CD4-positive, alpha-beta T cell treated with Interleukin-6 at 100 ng/mL for 8 hours (primary cell): ENCODE measurements around the gene HIF1AN.

Source experiments
- DNase-seq: peaks from one replicate; pipeline ENCODE4 v3.0.0-alpha.2; 2020; ENCODE audit warnings: mixed read lengths, low spot score

HIF1AN gene

DNA sequence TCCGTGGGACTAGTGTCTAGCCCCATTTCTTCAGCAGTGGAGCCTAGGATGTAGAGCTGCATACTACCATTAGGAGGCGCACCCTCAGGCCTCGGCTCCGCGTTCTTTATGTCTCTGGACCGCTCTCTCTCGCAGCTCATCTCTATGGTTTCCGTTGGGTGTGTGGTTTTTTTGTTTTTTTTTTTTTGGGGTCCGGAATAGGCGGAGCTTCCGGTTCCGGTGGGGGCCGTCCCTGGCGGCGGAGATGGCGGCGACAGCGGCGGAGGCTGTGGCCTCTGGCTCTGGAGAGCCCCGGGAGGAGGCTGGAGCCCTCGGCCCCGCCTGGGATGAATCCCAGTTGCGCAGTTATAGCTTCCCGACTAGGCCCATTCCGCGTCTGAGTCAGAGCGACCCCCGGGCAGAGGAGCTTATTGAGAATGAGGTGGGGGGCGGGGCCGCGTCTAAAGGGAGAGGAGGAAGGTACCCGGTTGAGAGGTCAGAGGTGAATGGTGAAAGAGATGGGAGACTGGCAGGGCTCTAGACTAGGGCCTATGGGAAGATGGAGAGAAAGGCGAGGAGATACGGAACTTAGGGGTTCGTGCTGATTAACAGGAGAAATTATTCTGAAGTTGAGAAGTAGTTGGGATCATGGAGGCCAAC is at the start of gene HIF1AN:
HIF1AN (plus strand) TSS at position 229 of the 639 bp plus-strand sequence; CDS start at position 245, 16 bp downstream.
- peak; percentile 93 for DNase-seq

DNA sequence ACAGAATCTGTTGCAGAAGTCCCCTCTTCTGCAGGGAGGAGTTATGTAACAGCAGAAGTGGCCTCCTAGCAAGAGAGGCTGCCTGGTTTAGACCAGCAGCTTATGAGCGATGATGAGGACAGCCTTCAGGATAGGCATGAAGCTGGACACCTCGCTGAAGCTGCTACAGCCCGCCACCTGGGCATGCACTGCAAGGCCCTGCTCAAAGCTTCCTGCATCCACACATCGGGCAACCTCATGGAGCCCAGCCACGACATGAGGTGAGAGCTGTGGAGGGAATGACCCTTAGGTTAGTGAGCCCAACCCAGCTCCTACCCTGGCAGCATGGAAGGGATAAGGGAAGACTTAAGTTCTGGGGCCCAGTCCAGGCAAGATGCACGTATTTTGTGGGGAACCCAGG is 48.2 kb upstream of the HIF1AN start:
- no peak for DNase-seq

DNA sequence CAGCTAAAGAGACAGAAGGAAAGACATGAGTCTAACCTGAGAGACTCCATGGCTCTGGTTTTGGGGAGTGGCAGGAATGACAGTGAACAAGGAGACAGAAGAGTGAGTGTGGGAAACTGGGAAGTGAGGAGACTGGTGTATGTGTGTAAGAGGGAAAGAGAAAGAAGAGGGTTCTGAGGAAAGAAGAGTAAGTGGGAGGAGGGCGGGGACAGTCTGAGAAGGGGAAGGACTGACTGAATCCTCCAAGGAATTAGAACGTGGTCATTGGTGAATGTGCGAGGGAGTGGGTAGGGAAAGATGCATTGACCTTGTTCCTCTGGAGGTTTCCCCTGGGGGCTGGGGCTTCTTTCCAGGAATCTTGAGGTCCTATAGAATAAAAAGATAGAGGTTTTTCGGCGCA is 46.3 kb upstream of the HIF1AN start:
- no peak for DNase-seq

DNA sequence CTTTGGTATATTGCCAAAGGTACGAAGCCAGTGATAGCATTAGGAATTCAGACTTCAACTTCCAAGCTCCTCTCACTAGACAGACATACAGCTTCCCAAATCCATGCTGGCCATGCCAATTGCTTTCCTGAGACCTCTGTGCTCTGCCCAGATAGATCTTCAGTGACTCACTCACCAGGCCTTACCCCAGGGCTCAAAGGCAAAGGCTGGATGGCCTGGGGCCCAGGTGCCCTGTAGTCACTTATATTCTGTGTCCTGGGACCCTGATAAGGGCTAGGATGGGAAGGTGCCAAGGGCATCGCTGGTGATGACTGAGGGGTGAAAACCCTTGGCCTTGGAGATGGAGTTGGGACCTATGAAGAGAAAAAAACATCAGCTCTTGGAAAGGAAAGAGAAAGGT is 45.2 kb upstream of the HIF1AN start:
- DNase-seq: no peak

DNA sequence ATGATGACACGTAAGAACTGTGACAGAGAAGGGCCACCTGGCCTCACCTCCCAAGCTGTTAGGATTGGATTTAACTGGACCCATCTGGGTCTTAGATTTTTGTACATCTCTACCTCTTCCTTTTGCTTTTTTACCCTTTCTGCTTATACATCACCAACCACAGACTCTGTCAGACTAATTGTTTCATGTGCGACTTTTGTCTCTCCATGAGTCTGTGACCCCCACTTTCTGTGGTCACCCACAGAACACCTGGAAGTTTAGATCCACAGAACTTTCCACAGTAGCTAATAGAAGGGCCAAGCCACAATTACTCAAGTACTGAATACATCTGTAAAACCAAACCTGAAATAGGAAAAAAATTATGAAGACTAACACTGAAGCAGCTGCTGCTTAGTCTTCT is 39.2 kb upstream of the HIF1AN start:
- DNase-seq: no peak

DNA sequence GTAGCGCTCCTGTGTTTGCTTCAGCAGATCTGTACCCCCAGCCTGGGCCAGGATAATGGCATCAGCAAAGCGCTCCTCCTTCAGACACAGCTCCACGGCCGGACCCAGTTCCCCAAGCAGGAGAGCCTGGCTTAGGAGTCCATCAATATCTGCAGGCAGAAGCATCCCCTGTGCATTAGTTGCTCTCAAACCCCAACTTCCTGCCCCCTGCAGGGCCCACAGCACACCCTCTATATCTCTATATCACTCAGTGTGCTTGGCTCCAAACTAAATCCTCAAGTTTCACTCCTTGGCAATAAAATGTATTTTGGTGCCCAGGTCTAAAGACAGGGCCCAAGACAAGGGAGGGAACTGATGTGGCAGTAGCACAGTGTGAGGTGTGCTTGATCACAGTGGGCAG is 37.7 kb upstream of the HIF1AN start:
- no peak for DNase-seq

DNA sequence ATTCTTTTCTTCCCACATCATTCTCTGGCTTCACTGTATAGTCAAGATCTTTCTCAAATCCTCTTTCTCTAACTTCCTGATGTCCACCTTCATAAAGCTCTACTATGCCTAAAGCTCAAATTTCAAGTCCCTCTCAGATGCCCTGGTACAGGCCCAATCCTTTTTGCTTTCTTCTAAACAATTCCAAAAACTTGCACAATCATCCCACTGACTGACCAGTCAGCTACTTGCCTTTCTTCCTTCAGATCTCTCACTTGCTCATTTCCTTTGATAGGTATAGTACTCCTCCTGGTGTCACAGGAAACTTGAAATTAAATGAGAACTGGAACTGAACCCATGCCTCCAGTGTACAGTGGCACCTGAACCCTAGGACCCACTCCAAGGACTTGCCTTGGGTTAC is 34.3 kb upstream of the HIF1AN start:
- no peak for DNase-seq

DNA sequence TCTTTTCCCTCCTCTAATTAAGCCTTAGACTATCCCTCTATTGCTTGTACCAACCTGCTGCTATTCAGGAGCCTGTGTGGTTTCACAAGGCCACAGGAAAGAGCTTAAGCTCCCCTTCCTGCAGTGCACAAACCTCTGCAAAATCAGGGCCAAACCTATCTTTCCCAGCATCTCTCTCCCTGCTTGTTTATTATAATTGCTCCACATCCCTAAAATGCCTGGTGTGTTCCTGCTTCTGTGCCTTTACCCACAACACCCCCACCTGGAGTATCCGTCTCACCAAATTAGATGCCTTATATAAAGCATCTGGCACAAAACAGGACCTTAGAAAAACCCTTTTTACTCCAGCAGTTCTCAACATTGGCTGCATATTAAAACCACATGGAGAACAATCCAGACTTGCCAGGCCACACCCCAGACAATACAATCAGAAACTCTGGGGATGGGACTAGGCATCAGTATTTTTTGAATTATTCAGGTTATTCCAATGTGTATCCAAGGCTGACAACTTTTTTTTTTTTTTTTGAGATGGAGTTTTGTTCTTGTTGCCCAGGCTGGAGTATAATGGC is 32.7 kb upstream of the HIF1AN start:
- no peak for DNase-seq

DNA sequence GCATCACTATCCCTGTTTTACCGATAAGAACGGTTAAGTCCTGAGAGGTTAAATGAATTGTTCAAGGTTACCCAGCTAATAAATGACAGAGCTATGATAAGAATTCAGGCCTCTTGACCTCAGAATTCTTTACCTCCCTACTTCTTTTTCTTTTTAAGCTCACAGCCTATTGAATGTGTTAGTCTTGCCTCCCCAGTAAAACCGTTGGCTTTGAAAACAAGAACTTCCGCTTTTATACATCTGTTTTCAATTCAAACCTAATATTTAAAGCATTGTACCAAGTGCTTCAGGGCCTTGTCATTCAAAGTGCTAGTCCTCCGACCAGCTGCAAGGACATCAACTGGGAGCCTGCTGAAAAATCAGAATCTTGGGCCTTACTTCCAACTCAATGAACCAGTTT is 31.6 kb upstream of the HIF1AN start:
- DNase-seq: no peak

DNA sequence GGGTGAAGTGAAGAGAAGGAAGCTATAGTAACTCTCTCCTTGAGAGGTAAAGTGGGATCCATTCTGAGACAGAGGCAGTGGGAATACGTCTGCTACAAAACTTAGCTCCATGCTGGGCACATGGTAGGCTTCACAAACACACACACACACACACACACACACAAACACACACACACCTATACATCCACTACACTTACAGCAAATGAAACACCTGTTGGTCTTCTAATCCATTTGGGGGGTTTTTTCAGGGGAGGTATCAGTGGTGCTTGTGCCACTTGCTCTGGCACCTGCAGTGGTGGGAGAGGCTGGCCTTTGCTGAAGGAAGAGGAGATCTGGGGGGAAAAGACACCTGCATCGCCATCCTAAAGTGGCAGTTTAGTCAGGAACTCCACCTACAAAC is 30.6 kb upstream of the HIF1AN start:
- no peak for DNase-seq

DNA sequence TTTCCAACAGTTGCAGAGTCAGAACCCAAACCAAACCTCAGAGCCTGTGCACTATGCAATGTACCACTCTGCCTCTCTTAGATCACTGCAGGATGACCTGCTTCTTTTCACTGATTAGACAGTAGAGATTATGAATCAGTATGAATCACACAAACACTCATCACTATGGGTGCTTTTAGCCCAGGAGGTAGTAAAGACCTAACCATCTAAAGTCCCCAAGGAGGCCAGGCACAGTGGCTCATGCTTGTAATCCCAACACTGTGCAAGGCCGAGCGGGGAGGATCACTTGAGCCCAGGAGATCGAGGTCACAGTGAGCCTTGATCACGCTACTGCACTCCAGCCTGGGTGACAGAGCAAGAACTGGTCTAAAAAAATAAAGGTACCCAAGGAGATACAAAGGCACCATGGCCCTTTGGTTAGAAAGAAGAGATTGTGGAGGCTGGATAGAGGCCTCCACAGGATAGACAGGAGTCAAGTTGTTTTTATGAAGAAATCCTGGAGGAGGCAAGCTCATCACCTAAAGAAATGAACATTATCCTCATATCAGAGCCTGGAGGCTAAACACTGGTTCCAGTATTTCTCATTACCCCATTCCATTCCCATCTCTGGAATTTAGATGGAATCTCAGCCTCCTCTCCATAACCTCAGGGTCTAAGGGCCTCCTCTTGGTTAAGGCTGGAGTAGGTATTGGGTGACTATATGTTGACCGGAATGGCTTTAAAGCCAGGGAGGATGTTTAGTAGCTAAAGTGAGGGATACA is 29.0 kb upstream of the HIF1AN start:
- no peak for DNase-seq

DNA sequence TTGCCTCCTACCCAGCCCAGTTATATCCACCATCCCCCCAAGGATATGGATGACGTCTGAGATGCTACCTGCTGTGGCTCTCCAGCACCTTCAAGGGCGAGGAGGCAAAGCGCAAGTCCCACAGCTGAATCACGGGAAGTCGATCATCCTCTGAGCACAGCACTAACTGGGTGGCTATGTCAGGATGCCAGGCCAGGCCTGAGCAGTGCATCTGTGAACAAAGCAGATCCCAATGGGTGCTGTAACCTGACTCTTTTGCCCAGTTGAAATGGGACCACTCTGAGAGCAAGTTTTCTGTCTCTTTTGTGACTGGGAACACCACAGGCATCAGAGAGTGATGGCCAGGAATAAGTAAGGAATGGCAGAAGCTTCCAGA is 28.4 kb upstream of the HIF1AN start:
- no peak for DNase-seq

DNA sequence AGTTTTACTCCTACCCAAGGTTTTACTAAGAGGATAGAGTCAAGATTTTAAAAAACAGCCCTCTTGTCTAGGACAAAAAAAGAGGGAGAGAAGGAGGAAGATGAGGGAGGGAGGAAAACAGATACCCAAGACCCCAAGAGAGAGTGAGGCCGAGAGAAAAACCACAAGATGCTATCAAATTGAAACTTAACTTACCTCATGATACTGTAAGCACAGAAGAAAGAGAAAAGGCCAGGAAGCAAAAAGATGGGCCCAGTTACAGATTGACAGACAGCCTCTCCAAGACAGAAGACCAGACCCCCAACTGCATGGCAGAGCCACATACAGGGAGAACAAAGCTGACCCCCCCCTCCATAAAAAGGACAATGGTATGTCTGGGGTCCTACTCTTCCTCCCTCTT is 27.5 kb upstream of the HIF1AN start:
- no peak for DNase-seq

DNA sequence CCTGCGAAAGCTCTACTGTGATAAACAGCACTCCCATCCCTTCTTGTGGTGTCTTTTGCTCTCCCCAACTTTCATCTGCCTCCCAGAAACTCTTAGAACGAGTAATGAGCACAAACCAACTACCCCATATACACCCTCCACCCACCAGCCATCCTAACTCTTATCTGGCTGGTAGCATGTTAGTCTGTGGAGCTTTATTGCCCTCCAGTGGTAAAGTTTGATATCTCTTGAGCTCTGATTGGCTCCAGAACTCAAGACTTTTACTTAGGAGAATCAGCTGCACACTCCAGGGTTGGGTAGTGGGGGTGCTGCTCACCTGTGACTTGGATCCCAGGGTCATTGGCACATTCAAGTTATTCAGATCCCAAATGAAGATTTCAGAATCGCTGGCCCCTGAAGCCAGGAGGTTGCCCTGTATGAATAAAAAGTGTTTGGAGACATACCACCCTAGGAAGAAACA is 27.0 kb upstream of the HIF1AN start:
- peak; percentile 78 for DNase-seq

DNA sequence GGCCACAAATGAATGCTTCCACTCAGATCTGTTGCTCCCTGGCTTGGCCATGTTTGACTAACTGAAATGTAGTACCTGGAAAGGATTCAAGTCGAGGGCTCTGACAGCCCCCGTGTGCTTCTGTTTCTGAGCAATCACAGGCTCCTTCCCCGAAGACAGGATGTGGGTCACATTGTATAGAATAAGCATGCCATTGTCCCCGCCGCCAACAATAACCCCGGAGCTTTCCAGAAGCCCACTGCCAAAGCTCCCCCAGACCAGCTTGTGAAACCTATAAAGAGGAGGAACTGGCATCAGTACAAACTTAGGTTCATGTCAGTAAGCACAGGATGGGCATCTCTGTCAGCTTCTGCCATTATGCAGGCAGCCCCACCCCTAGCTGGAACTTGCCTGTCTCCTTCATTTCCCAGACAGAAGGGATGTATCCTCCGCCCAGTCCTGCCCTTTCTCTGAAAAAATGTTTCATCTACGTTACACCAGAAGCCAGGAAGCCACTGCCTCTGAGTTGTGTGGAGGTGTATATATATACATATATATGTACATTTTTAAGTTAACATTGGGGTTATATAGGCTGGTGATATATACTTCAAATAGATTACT is 26.4 kb upstream of the HIF1AN start:
- DNase-seq: peak; percentile 64

DNA sequence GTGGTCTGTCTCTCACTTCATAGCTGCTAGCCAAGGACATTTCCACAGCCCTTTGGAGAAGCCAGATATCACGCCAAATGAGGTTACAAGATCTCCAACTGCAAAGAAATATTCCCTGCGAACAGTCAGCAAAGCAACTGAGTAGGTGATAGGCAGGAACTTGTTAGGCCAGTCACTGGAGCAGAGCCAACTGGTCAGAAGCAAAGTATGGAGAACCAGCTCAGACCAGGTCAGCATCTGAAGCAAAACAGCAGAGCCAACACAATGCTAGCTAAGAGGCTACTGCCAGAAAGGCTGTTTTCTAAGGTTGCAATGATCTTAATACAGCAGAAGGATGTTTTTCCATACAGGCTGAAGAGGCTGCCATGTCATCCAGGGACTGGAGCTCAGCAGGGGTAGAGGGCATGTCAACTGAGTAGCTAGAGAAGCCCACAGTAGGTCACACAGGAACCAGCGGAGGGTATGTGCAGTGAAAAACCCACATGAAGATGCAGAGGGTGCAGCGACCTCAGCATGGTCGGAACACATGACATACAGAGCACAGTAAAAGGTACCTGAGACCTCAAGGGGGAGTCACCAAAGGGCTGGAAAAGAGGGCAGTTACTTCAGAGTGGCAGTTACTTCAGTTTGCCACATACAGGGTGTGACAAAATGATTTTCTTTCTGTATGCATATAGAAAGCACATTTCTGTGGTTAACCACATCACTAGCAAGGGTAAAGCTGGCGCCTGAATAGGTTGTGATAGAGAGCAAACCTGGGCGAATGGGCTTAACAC is 25.0 kb upstream of the HIF1AN start:
- peak; percentile 83 for DNase-seq

DNA sequence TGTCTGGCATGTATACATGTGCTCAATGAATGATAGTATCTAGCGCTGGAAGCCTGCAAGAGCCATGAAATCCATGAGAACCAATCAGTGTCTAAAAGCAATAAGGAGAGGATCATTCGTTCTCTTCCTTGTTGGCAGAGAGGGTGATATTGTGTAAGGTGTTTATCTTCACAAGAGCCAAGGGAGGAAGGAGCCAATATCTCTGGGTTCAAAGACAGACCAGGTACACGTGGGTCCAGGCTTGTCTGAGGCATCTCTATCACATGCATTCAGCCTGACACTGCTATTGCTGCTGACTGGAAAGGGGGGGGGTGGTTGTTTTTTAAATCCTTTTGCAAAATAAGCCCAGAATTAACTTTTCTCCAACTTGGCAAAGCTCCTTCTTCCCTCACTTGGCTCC is 20.1 kb upstream of the HIF1AN start:
- DNase-seq: no peak

DNA sequence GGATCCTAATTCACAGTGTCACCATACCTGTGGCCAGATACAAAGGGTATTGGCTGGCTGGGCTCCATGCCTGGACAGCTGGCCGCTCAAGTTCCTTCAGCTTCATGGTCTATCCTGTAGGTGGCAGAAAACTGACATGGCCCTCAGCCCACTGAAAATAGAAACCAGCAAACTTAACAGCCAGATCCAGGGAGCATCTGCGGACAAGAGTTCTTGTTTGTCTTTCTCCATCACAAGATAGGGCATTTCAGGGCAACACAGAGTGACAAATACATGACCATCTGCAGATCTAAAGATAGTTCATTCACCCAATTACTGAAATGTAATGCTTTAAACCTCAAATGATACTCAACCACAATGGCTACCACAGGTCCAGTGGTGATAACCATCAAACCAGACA is 18.9 kb upstream of the HIF1AN start:
- no peak for DNase-seq

DNA sequence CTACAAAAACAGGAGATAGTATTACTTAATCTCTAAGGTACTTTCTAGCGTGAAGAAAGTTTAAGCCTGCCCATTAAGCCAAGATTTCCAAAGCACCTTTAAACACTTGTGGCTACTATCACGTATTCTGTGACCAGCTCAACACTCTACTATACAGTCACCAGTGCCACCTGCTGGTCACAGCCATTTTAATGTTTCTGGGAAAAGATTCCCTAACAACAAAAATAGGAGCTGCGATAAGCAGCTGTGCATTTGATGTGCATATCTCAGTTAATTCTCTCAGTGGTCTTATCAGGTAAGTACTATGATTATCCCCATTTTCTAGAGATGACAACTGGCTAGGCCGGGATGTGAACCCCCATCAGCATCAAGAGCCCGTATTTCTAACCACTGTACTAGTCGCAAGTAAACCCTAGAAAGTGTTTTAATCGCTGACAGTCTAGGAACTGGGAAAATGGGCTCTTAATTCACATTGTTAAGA is 16.9 kb upstream of the HIF1AN start:
- DNase-seq: peak; percentile 52

DNA sequence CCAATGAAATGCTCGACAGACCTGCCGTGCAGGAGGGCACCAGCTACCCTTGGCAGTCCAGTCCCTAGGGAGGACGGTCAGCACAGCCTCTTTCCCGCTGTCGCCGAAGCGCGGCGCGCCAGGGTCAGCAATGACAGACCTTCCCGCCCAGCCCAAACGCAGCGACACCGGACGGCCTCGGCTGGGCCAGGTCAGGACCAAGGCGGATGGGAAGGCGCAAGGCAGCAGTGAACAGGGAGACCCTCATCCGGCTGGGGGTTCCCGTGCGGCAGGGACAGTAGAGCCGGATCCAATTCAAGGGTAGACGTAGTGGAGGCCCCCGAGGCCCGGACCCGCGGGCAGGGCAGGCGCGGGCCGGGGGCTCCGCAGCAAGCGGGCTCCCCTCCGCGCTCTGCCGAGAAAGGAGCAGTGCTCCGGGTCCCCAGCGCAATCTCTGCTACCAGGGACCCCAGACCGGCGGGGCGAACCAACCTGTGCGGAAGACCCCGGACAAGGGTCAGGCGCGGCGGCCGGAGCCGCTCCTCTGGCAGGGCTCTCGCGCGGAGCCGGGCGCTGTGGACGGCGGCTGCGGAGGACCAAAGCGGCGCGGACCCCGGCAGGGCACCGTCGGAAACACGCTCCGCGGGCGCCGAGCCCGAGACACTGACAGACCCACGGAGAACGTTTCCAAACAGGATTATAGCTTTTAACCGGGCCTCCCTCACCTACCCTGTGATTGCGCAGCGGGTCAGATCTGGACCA is 16.3 kb upstream of the HIF1AN start, which contains the start of gene SEC31B:
SEC31B (minus strand) TSS at position 551 of the 741 bp plus-strand sequence. CDS start 2,909 bp downstream, outside the sequence.
- no peak for DNase-seq

DNA sequence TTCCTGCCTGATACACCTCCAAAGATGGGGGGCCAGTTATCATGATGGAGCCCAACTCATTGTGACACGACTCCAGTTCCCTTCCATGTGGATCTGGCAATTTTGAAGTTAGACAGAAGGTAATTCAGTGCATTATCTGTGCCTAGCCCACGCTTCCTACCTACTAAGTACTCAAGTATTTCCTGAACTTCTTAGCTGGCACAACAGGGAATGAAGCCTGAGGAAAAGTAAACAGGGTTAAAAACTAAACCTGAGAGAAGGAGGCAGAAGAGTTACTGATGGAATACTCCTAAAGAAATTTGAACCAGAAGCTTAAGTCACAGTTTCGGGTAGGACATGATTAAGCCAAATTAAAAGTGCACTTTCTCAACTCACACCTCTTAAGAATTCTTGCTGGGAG is 14.9 kb upstream of the HIF1AN start:
- DNase-seq: no peak
